T-helper 17 cell (primary cell): Measurements from ENCODE around the gene RNGTT. TPM values are rescaled to one million over a fixed set of nuclear protein-coding genes. Genes with fewer than 3 reads are reported as not detected.

ENCODE experiments used
- ATAC-seq: fragments of 150-1000 bp; cut with Tn5 transposase; 2 replicates; pipeline ENCODE4 v1.10.0; 2021; ENCODE audit warnings: mild to moderate bottlenecking, moderate library complexity
- DNase-seq, 3 donors: peaks; one replicate each; pipeline versions ENCODE4 v3.0.0 to v3.0.0-alpha.2; 2020 to 2021
- H3K9me3 ChIP-seq: one replicate; pipeline ENCODE4 v1.7.0; 2013; ENCODE audit warnings: low read length, mild to moderate bottlenecking; ENCODE audit not compliant: control insufficient read depth, poor library complexity, severe bottlenecking
- H3K27ac Mint-ChIP-seq: one replicate; pipeline ENCODE4 v1.8.0; 2022; ENCODE audit warnings: mild to moderate bottlenecking, moderate library complexity, mixed read lengths
- H3K27me3 Mint-ChIP-seq: one replicate; pipeline ENCODE4 v1.8.0; 2022; ENCODE audit warnings: mixed read lengths
- H3K36me3 Mint-ChIP-seq: one replicate; pipeline ENCODE4 v1.8.0; 2022; ENCODE audit warnings: low read depth, mixed read lengths
- H3K4me1 Mint-ChIP-seq: one replicate; pipeline ENCODE4 v1.8.0; 2022; ENCODE audit warnings: mild to moderate bottlenecking, mixed read lengths
- H3K4me3 Mint-ChIP-seq: one replicate; pipeline ENCODE4 v1.8.0; 2022; ENCODE audit warnings: mild to moderate bottlenecking, moderate library complexity, mixed read lengths
- total RNA-seq, 4 donors: library from RNA in 2 of 4; stranded (reverse) in 2 of 4; gene quantifications; one replicate each; pipeline ENCODE4 v1.2.3 and lab custom pipeline; 2022 to 2026

Gene RNGTT
- total RNA-seq, 2 donors from 2014 or later = 17.6 to 23.0 TPM

GRCh38 chr6:88612631-88613030, 350.8 kb downstream of the RNGTT start:
- ATAC-seq = no peak
- Mint-ChIP-seq H3K27ac (no peak overlapping the region), H3K27me3 (no peaks in the 10 kb centered on the region), H3K36me3 (no peaks in the 10 kb centered on the region), H3K4me1 (no peaks in the 10 kb centered on the region), H3K4me3 (no peak overlapping the region)
- no peaks in the 10 kb centered on the region for H3K9me3 ChIP-seq
- DNase-seq = no peak

GRCh38 chr6:88611721-88612120, 351.7 kb downstream of the RNGTT start:
- H3K27ac Mint-ChIP-seq = no peak overlapping the region
- ATAC-seq (no peak), DNase-seq (no peak)
- H3K27me3 Mint-ChIP-seq = no peaks in the 10 kb centered on the region
- H3K4me3 Mint-ChIP-seq = no peak overlapping the region
- no peaks in the 10 kb centered on the region for H3K4me1 Mint-ChIP-seq
- H3K9me3 ChIP-seq = no peaks in the 10 kb centered on the region
- H3K36me3 Mint-ChIP-seq = no peaks in the 10 kb centered on the region

- Mint-ChIP-seq H3K4me1 (no peaks in the 10 kb centered on the region), H3K27ac (no peak overlapping the region), H3K4me3 (no peak overlapping the region), H3K27me3 (no peaks in the 10 kb centered on the region), H3K36me3 (no peaks in the 10 kb centered on the region)
- DNase-seq (no peak), ATAC-seq (no peak)
- no peaks in the 10 kb centered on the region for H3K9me3 ChIP-seq
Observed at GRCh38 chr6:88609983-88610382, 353.4 kb downstream of the RNGTT start.

- DNase-seq = no peak
- Mint-ChIP-seq H3K4me1 (peaks cover 2% of the 10 kb centered on the region), H3K36me3 (no peaks in the 10 kb centered on the region), H3K27ac (no peak overlapping the region), H3K27me3 (no peaks in the 10 kb centered on the region), H3K4me3 (no peak overlapping the region)
- no peaks in the 10 kb centered on the region for H3K9me3 ChIP-seq
- no peak for ATAC-seq
Observed at GRCh38 chr6:88605271-88605670, 358.1 kb downstream of the RNGTT start.

- DNase-seq = no peak
- peaks cover 2% of the 10 kb centered on the region for H3K4me1 Mint-ChIP-seq
- no peak overlapping the region for H3K27ac Mint-ChIP-seq
- no peaks in the 10 kb centered on the region for H3K36me3 Mint-ChIP-seq
- H3K9me3 ChIP-seq = no peaks in the 10 kb centered on the region
- H3K4me3 Mint-ChIP-seq = no peak overlapping the region
- no peak for ATAC-seq
- peaks cover 7% of the 10 kb centered on the region for H3K27me3 Mint-ChIP-seq
Observed at GRCh38 chr6:88599571-88599970, 363.8 kb downstream of the RNGTT start.

- DNase-seq (no peak), ATAC-seq (no peak)
- Mint-ChIP-seq H3K27me3 (peaks cover 7% of the 10 kb centered on the region), H3K4me3 (no peak overlapping the region), H3K36me3 (no peaks in the 10 kb centered on the region), H3K4me1 (peaks cover 2% of the 10 kb centered on the region), H3K27ac (no peak overlapping the region)
- no peaks in the 10 kb centered on the region for H3K9me3 ChIP-seq
Observed at GRCh38 chr6:88596801-88597200, 366.6 kb downstream of the RNGTT start.

GRCh38 chr6:88588938-88589337, 374.5 kb downstream of the RNGTT start:
- ATAC-seq (no peak), DNase-seq (no peak)
- Mint-ChIP-seq H3K4me1 (no peaks in the 10 kb centered on the region), H3K36me3 (no peaks in the 10 kb centered on the region), H3K4me3 (no peak overlapping the region), H3K27ac (no peak overlapping the region), H3K27me3 (peaks cover 41% of the 10 kb centered on the region)
- H3K9me3 ChIP-seq = peaks cover 2% of the 10 kb centered on the region

- ATAC-seq (no peak), DNase-seq (no peak)
- H3K9me3 ChIP-seq = peaks cover 7% of the 10 kb centered on the region
- no peak overlapping the region for H3K27ac Mint-ChIP-seq
- no peak overlapping the region for H3K4me3 Mint-ChIP-seq
- H3K4me1 Mint-ChIP-seq = no peaks in the 10 kb centered on the region
- H3K27me3 Mint-ChIP-seq = peaks cover 41% of the 10 kb centered on the region
- H3K36me3 Mint-ChIP-seq = no peaks in the 10 kb centered on the region
Observed at GRCh38 chr6:88587150-88587520, 376.3 kb downstream of the RNGTT start.

GRCh38 chr6:88586371-88587149, 376.9 kb downstream of the RNGTT start:
- Mint-ChIP-seq H3K4me3 (no peak overlapping the region), H3K27me3 (peaks cover 41% of the 10 kb centered on the region), H3K27ac (no peak overlapping the region), H3K4me1 (no peaks in the 10 kb centered on the region), H3K36me3 (no peaks in the 10 kb centered on the region)
- ATAC-seq (no peak), DNase-seq (no peak)
- H3K9me3 ChIP-seq = peaks cover 7% of the 10 kb centered on the region

- Mint-ChIP-seq H3K36me3 (no peaks in the 10 kb centered on the region), H3K4me3 (no peak overlapping the region), H3K27me3 (peaks cover 41% of the 10 kb centered on the region), H3K4me1 (no peaks in the 10 kb centered on the region), H3K27ac (no peak overlapping the region)
- H3K9me3 ChIP-seq = peaks cover 7% of the 10 kb centered on the region
- ATAC-seq = no peak
- DNase-seq = no peak
Observed at GRCh38 chr6:88585276-88585692, 378.1 kb downstream of the RNGTT start.

GRCh38 chr6:88584581-88585275, 378.7 kb downstream of the RNGTT start:
- no peak for DNase-seq
- no peak for ATAC-seq
- H3K4me1 Mint-ChIP-seq = no peaks in the 10 kb centered on the region

GRCh38 chr6:88577461-88577860, 386.0 kb downstream of the RNGTT start:
- H3K9me3 ChIP-seq = no peaks in the 10 kb centered on the region
- Mint-ChIP-seq H3K36me3 (no peaks in the 10 kb centered on the region), H3K4me1 (no peaks in the 10 kb centered on the region), H3K4me3 (no peak overlapping the region), H3K27me3 (no peaks in the 10 kb centered on the region), H3K27ac (no peak overlapping the region)
- no peak for ATAC-seq
- no peak for DNase-seq

More at GRCh38 chr6:88584581-88585275, 378.7 kb downstream of the RNGTT start:
- Mint-ChIP-seq H3K4me3 (no peak overlapping the region), H3K27ac (no peak overlapping the region), H3K27me3 (peaks cover 38% of the 10 kb centered on the region), H3K36me3 (no peaks in the 10 kb centered on the region)
- H3K9me3 ChIP-seq = peaks cover 7% of the 10 kb centered on the region

GRCh38 chr6:88575536-88575935, 387.9 kb downstream of the RNGTT start:
- no peak for DNase-seq
- ATAC-seq = no peak
- Mint-ChIP-seq H3K27ac (no peak overlapping the region), H3K36me3 (no peaks in the 10 kb centered on the region), H3K4me1 (no peaks in the 10 kb centered on the region), H3K27me3 (no peaks in the 10 kb centered on the region), H3K4me3 (no peak overlapping the region)
- H3K9me3 ChIP-seq = no peaks in the 10 kb centered on the region

GRCh38 chr6:88574651-88575050, 388.8 kb downstream of the RNGTT start:
- no peak overlapping the region for H3K4me3 Mint-ChIP-seq
- H3K4me1 Mint-ChIP-seq = no peaks in the 10 kb centered on the region
- DNase-seq (no peak), ATAC-seq (no peak)
- H3K27me3 Mint-ChIP-seq = no peaks in the 10 kb centered on the region
- no peak overlapping the region for H3K27ac Mint-ChIP-seq
- no peaks in the 10 kb centered on the region for H3K9me3 ChIP-seq
- H3K36me3 Mint-ChIP-seq = no peaks in the 10 kb centered on the region
